ENCODE results near the gene RMDN3. TPM values are rescaled to one million over a fixed set of nuclear protein-coding genes. Genes with fewer than 3 reads are reported as not detected.
A peak's percentile ranks its signal among the peaks of the same experiment; 100 is the strongest.

The RMDN3 gene
- total and polyA plus RNA-seq, 9 of the 15 experiments (the other 6 are each of a cell fraction or from before 2014, with no cell fraction given), result 8.1 to 38.2 (median 25.9) TPM

- TF ChIP-seq BRF2 (IDR thresholded peaks at IDR 0.05; ENCODE audit: borderline replicate concordance, insufficient read depth, insufficient read length) (no peak), SAFB (IDR thresholded peaks at IDR 0.05; ENCODE audit: borderline replicate concordance, low read depth, low read length) (no peak), HDAC6 (IDR thresholded peaks at IDR 0.05; ENCODE audit: low read depth, low read length) (no peak), HBP1 (CRISPR knock-in tag; IDR thresholded peaks at IDR 0.05) (no peak), ZNF740 (CRISPR knock-in tag; IDR thresholded peaks at IDR 0.05) (peak; percentile 55; the same call in 1 of the 2 replicates), ZNF740 (tag; IDR thresholded peaks at IDR 0.05) (no peak), ZFPM2 (CRISPR knock-in tag; IDR thresholded peaks at IDR 0.05) (no peak), ZNF165 (CRISPR knock-in tag; IDR thresholded peaks at IDR 0.05; ENCODE audit: borderline replicate concordance) (no peak), POLR2B (IDR thresholded peaks at IDR 0.05; ENCODE audit: low read depth, partially characterized antibody) (no peak), GABPB2 (CRISPR knock-in tag; conservative IDR thresholded peaks at IDR 0.05) (no peak), ZNF644 (tag; IDR thresholded peaks at IDR 0.05; ENCODE audit: low read depth) (no peak), NCOA1 (IDR thresholded peaks at IDR 0.05; ENCODE audit: low read depth) (no peak), ZBTB33 (CRISPR knock-in tag; IDR thresholded peaks at IDR 0.05) (no peak), ZNF655 (CRISPR knock-in tag; IDR thresholded peaks at IDR 0.05) (no peak), DEAF1 (CRISPR knock-in tag; IDR thresholded peaks at IDR 0.05) (no peak), ATF6 (CRISPR knock-in tag; IDR thresholded peaks at IDR 0.05) (0 out of 2 replicates have a peak, but pooled peaks have one; percentile 3)
Measured at GRCh38 chr15:40763801-40764628, 9.0 kb upstream of the RMDN3 start, which contains the start of gene GCHFR (continued).

All from K562 (cell line).